Psoas muscle (tissue), 8 donors: ENCODE results near the gene PRODH2. TPM values are rescaled to one million over a fixed set of nuclear protein-coding genes. Genes with fewer than 3 reads are reported as not detected.

ENCODE experiments used
- ATAC-seq, 4 donors: fragments of 200-7000 bp; cut with Tn5 transposase; one replicate each; pipeline ENCODE4 v1.9.1; 2020; ENCODE audit warnings: moderate library complexity in 3 of 4, mild to moderate bottlenecking in 2 of 4
- DNase-seq, 2 donors: peaks; one replicate each; pipeline ENCODE4 v3.0.0-alpha.2; 2020
- H3K27ac ChIP-seq: fragments of 200-600 bp; one replicate; pipeline ENCODE4 v1.8.0; 2022
- H3K27me3 ChIP-seq, 3 donors: fragments of 200-600 bp in 1 of 3; one replicate each; pipeline versions ENCODE4 v1.6.1 to v1.8.0; 2013 to 2022; ENCODE audit warnings: low read length in 2 of 3, mild to moderate bottlenecking in 2 of 3, moderate library complexity in 1 of 3; ENCODE audit not compliant: insufficient read depth in 3 of 3
- H3K36me3 ChIP-seq, 2 donors: fragments of 200-600 bp in 1 of 2; one replicate each; pipeline versions ENCODE4 v1.6.1 to v1.8.0; 2013 to 2022; ENCODE audit warnings: low read depth in 1 of 2, mild to moderate bottlenecking in 1 of 2, moderate library complexity in 1 of 2; ENCODE audit not compliant: insufficient read depth in 1 of 2
- H3K4me1 ChIP-seq: fragments of 200-600 bp; one replicate; pipeline ENCODE4 v1.8.0; 2022
- H3K4me3 ChIP-seq: fragments of 200-600 bp; one replicate; pipeline ENCODE4 v1.8.0; 2022; ENCODE audit warnings: mild to moderate bottlenecking
- H3K9me3 ChIP-seq: fragments of 200-600 bp; one replicate; pipeline ENCODE4 v1.8.0; 2022
- WGBS, 3 donors: extraction: QIAGEN DNeasy Blood & Tissue Kit; methylation state at CpG; one replicate each; pipeline versions ENCODE4 v1.1.6 to v1.1.7; 2013; 5-methylcytosine and 5-hydroxymethylcytosine counted together
- intact Hi-C, 2 donors: fragments of 100-400 bp; cut with DNase I; formaldehyde crosslinking; loops; one replicate each; pipeline versions ENCODE4 v1.11.0 to v1.14.2; 2022
- polyA plus RNA-seq, 3 donors: library from polyadenylated mRNA; stranded (reverse); fragments of 200-250 nt; gene quantifications; one replicate each; pipeline ENCODE4 v1.2.3, GENCODE V29; 2013
- total RNA-seq, 4 donors: library from RNA; stranded (reverse); fragmentation: NEBNext Ultra II Directional in 2 of 4; extraction: Animal tissue kit (Norgen Biotek cat#: 25700) in 2 of 4; gene quantifications; one replicate each; pipeline versions ENCODE4 v1.2.1 to v1.2.4, GENCODE V29; 2021 to 2023
- TF ChIP-seq, protein P1 (sequence below): fragments of 200-600 bp; IDR thresholded peaks from one replicate; pipeline ENCODE4 v1.8.0; 2022; ENCODE audit warnings: antibody characterized with exemption
- donor health status: healthy with polysubstance abuse.
- donor health status: DM: no; HTN: no; CAD: no; lungs with moderate emphysema.
- donor health status: Bipolar disorder and iron deficiency.
- donor health status: healthy.
- donor health status: DM: yes; HTN: yes; CAD: no.
- donor health status: DM: no; HTN: no; CAD: no.
- donor health status: DM: no; HTN: no; CAD: no.
- donor health status: DM: yes; HTN: yes; CAD: no.

The PRODH2 gene
- total and polyA plus RNA-seq, 7 donors = not detected

DNA sequence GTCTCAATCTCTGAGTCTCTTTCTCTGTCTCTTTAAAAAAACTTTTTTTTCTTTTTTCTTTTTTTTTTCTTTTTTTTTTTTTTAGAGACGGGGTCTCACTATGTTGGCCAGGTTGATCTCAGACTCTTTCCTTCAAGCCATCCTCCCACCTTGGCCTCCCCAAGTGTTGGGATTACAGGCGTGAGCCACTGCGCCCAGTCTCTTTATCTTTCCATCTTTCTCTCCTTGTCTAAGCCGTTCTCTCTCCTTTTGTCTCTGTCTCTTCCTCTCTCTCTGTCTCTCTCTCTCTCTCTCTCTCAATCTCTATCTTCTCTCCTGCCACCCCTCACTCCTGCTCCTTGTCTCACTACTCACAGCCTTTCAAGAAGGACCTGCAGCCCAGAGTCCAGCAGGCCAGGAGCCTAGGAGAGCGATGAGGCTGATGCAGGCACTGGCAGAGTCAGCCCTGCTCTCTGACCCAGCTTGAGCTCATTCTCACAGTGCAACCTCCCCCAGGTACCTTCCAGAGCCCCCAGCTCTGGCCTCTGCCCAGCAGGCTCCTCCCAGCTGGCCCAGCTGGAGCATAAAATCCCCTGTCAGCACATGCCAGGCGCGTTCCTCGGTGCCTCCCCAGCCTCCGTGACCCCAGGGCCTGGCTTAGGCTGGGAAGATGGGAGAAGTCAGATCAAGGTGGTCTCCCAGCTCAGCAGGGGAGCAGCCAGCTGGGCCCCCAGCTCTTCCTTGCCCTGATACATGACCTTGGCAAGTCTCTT, 39.6 kb upstream of the PRODH2 start, which contains the start of gene NPHS1:
TSS of gene NPHS1 (minus strand) at position 476 of the 752 bp plus-strand sequence. CDS start 667 bp downstream, outside the sequence.
- TF ChIP-seq, protein P1, sequence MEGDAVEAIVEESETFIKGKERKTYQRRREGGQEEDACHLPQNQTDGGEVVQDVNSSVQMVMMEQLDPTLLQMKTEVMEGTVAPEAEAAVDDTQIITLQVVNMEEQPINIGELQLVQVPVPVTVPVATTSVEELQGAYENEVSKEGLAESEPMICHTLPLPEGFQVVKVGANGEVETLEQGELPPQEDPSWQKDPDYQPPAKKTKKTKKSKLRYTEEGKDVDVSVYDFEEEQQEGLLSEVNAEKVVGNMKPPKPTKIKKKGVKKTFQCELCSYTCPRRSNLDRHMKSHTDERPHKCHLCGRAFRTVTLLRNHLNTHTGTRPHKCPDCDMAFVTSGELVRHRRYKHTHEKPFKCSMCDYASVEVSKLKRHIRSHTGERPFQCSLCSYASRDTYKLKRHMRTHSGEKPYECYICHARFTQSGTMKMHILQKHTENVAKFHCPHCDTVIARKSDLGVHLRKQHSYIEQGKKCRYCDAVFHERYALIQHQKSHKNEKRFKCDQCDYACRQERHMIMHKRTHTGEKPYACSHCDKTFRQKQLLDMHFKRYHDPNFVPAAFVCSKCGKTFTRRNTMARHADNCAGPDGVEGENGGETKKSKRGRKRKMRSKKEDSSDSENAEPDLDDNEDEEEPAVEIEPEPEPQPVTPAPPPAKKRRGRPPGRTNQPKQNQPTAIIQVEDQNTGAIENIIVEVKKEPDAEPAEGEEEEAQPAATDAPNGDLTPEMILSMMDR = no peak
- Histone ChIP-seq H3K9me3 (no peaks in the 10 kb centered on the region), H3K27me3 (peaks cover 0 to 95% (median 33%) of the 10 kb centered on the region in 3 donors), H3K4me1 (no peaks in the 10 kb centered on the region), H3K36me3 (no peaks in the 10 kb centered on the region), H3K4me3 (no peak within 1 kb of the TSS), H3K27ac (no peak within 1 kb of the TSS)
- intact Hi-C loops = no loop called here
- ATAC-seq = no peak
- DNase-seq = no peak
- WGBS, 3 donors = 43 to 51% (median 45%) methylated on average over 9 of the region's 9 CpGs

DNA sequence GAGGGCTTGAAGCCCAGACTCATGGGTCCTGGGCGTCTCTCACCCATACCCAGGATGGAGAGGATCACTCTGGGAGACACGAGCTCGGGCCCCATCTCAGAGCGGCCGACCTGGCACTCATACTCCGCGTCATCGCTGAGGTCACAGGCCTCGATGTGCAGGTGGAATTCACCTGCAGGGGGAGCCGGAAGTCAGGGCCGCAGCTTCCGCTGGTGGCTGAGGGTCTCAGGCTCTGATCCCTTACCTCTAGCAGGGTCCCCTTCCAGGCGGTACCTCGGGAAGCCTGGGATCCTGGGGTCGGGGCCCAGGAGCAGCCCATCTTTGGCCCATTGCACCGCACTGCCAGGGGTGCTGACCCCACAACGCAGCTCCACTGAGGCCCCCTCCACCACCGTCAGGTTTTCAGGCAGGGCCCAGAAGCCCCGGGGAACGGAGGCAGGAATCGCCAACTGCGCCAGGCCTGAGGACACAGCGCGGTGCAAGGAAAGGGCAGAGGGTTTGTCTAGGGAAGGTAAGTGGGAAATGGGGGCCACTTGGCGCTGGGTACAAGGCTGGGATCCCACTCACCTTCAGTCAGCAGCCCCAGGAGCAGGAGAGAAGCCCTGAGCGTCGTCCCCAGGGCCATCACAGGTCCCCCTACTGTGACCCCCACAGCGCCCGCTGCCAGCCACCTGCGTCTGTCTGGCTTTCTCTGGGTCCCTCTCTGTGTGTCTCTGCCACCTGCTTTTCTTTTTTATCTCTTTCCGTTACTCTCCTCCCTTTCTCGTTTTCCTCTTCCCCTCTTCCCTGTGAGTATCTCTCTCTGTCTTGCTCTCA, 38.8 kb upstream of the PRODH2 start:
- intact Hi-C loops = no loop called here
- no peak overlapping the region for H3K27ac ChIP-seq
- no peaks in the 10 kb centered on the region for H3K9me3 ChIP-seq
- H3K36me3 ChIP-seq = no peaks in the 10 kb centered on the region
- 44 to 50% (median 46%) methylated on average over 29 to 32 of the region's 32 CpGs for WGBS, 3 donors
- H3K27me3 ChIP-seq = peaks cover 0 to 93% (median 33%) of the 10 kb centered on the region in 3 donors
- DNase-seq = no peak
- H3K4me3 ChIP-seq = no peak overlapping the region
- H3K4me1 ChIP-seq = no peaks in the 10 kb centered on the region
- TF ChIP-seq, protein P1 = no peak
- no peak for ATAC-seq

DNA sequence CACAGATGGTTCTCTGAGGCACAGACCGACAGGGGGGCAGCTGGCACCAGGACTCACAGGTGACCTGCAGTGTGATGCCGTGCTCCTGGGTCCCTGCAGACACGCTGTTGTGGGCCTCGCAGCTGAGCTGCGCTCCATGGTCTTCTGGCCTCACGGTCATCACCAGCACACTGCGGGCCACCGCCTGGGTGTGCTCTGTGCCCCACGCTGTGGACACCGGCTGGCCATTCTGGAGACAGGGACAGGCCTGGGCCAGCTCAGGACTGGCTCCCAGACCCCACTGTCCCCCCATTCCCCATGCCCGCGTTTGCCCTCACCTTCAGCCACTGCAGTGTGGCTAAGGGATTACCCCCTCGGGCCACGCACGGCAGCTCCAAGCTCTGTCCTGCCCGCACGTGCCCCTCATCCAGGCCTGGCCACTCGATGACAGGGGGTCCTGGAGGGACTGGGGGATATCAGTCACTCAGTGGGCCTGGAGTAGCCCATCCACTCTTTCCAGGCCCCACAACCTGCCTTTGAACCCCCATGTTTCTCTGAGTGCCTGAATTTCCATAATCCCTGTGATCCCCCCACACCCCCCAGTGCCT, 36.4 kb upstream of the PRODH2 start:
- Histone ChIP-seq H3K4me3 (no peak overlapping the region), H3K9me3 (no peaks in the 10 kb centered on the region), H3K36me3 (no peaks in the 10 kb centered on the region), H3K27me3 (peaks cover 0 to 96% (median 36%) of the 10 kb centered on the region in 3 donors), H3K4me1 (no peaks in the 10 kb centered on the region), H3K27ac (no peak overlapping the region)
- DNase-seq = no peak
- TF ChIP-seq, protein P1 = no peak
- ATAC-seq = no peak
- WGBS, 3 donors = 85 to 88% (median 86%) methylated on average over 16 to 18 of the region's 18 CpGs
- intact Hi-C loops = no loop called here

DNA sequence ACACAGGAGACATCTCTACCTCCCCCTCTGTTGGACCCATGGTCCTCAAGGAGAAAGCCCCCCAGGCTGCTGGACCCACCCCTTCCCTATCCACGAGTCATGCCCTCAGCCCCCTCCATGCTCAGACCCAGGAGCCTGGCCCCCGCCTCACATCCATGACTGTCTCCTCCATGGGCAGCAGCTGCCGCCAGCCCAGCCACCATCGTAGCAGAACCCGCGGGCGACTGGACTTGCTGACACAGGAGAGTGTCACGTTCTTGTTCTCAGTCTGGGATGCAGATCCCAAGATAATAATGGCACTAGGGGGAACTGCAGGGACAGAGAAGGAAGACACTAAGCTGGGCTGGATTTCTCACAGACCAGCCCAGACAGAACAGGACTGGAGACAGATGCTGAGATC, 35.8 kb upstream of the PRODH2 start:
- WGBS, 3 donors = 63 to 70% (median 67%) methylated on average over 7 to 8 of the region's 8 CpGs

More for the DNA sequence above, 35.8 kb upstream of the PRODH2 start:
- Histone ChIP-seq H3K4me3 (no peak overlapping the region), H3K27ac (no peak overlapping the region), H3K36me3 (no peaks in the 10 kb centered on the region), H3K9me3 (no peaks in the 10 kb centered on the region), H3K27me3 (peaks cover 0 to 96% (median 40%) of the 10 kb centered on the region in 3 donors), H3K4me1 (no peaks in the 10 kb centered on the region)
- no peak for DNase-seq
- TF ChIP-seq, protein P1 = no peak
- no peak for ATAC-seq
- intact Hi-C loops = no loop called here
